ENCODE data around the gene TTPAL. TPM values are rescaled to one million over a fixed set of nuclear protein-coding genes. Genes with fewer than 3 reads are reported as not detected.

Gene TTPAL
- total RNA-seq, 1 donor from 2014 or later, result 25.5 TPM

GRCh38 chr20:44495802-44496481 is 20.3 kb downstream of the TTPAL start:
- DNase-seq (ENCODE audit: low spot score), result no peak

GRCh38 chr20:44496976-44497375 is 21.3 kb downstream of the TTPAL start:
- DNase-seq (ENCODE audit: low spot score), result no peak

- DNase-seq (ENCODE audit: low spot score), result no peak
Observed at GRCh38 chr20:44497761-44498160, 22.1 kb downstream of the TTPAL start.

GRCh38 chr20:44500221-44500620 is 24.5 kb downstream of the TTPAL start:
- DNase-seq (ENCODE audit: low spot score), result no peak

GRCh38 chr20:44501448-44501847 is 25.8 kb downstream of the TTPAL start:
- DNase-seq (ENCODE audit: low spot score), result no peak

GRCh38 chr20:44502968-44503367 is 27.3 kb downstream of the TTPAL start:
- no peak for DNase-seq (ENCODE audit: low spot score)

- DNase-seq (ENCODE audit: low spot score), result no peak
Observed at GRCh38 chr20:44504402-44505307, 29.0 kb downstream of the TTPAL start.

- no peak for DNase-seq (ENCODE audit: low spot score)
Observed at GRCh38 chr20:44509762-44510161, 34.1 kb downstream of the TTPAL start.

- DNase-seq (ENCODE audit: low spot score), result no peak
Observed at GRCh38 chr20:44513871-44514270, 38.2 kb downstream of the TTPAL start.

- DNase-seq (ENCODE audit: low spot score), result no peak
Observed at GRCh38 chr20:44516491-44516890, 40.8 kb downstream of the TTPAL start.

- no peak for DNase-seq (ENCODE audit: low spot score)
Observed at GRCh38 chr20:44517454-44517853, 41.8 kb downstream of the TTPAL start.

- DNase-seq (ENCODE audit: low spot score), result no peak
Observed at GRCh38 chr20:44518248-44518647, 42.6 kb downstream of the TTPAL start.

- no peak for DNase-seq (ENCODE audit: low spot score)
Observed at GRCh38 chr20:44520881-44521280, 45.2 kb downstream of the TTPAL start.

GRCh38 chr20:44521484-44522481 is 46.1 kb downstream of the TTPAL start, which contains the start of gene SERINC3:
Gene SERINC3 (minus strand): TSS chr20:44522070. CDS start chr20:44521951, 119 bp downstream.
- DNase-seq (ENCODE audit: low spot score), result peak; percentile 97

- no peak for DNase-seq (ENCODE audit: low spot score)
Observed at GRCh38 chr20:44522841-44523240, 47.2 kb downstream of the TTPAL start.

- no peak for DNase-seq (ENCODE audit: low spot score)
Observed at GRCh38 chr20:44523746-44524145, 48.1 kb downstream of the TTPAL start.

GRCh38 chr20:44526129-44526528 is 50.5 kb downstream of the TTPAL start:
- no peak for DNase-seq (ENCODE audit: low spot score)

- DNase-seq (ENCODE audit: low spot score), result no peak
Observed at GRCh38 chr20:44527716-44528199, 52.1 kb downstream of the TTPAL start.

GRCh38 chr20:44528309-44528708 is 52.6 kb downstream of the TTPAL start:
- DNase-seq (ENCODE audit: low spot score), result no peak

- DNase-seq (ENCODE audit: low spot score), result no peak
Observed at GRCh38 chr20:44532259-44532980, 56.7 kb downstream of the TTPAL start.

GRCh38 chr20:44532981-44533331 is 57.3 kb downstream of the TTPAL start:
- DNase-seq (ENCODE audit: low spot score), result no peak
